Measurements from ENCODE around the gene GID4.

Gene GID4

DNA sequence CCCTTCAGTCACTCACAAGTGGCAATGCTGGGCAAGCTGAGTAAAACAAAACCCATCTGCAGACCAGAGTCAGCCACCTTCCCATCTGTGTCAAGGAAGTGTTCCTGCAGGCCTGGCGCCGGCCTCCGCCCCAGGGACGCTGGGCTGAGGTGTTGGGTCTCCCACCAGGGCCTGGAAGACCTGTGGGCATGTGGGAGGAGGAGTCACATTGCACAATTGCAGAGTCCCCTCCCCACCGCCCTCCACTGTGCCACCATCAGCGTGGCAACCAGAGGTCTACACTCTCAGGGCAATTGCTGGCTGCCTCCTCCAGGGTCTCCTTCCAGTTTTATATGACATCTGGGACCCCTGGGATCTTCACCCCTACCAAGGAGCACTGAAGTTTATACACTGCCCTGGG, 66.4 kb downstream of the GID4 start:
- no peak for DNase-seq

- DNase-seq: no peak
These were observed 67.0 kb downstream of the GID4 start for GRCh38 chr17:18106211-18106610.

DNA sequence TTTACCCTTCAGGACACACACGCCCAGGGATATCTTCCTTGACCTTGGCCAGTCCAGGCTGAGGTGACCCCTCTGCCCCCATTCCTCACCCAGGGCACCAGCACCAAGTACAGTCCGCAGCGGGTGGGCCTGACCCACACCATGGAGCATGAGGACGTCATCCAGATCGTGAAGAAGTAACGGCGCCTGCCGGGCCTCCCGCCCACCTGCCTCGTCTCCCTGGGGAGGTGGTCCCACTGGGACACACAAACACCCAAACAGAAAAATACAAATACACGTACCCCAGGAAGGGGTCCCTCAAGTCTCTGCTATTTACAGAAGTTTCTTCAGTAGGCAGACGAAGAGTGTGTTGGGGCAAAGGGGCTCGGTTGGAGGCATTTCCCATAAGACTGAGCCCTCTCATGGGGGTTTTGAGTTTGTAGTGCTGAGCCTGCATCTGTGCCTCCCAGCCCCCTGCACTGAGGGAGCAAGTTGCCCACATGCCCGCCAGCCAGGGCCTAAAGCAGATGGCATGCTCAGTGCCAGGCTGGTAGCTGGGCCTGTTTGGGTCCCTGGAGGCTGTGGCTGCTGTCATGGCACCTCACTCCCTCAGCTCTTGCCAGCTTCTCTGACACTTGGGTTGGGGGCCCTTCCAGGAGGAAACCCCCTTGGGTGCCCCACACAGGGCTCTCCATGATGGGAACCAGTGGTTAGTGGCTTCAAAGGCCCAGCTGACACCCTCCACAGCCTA, 68.0 kb downstream of the GID4 start:
- no peak for DNase-seq

GRCh38 chr17:18107971-18108370, 68.8 kb downstream of the GID4 start:
- DNase-seq: no peak

- DNase-seq: no peak
These were observed 69.4 kb downstream of the GID4 start, which contains the start of gene MYO15A for GRCh38 chr17:18108401-18109312. Gene MYO15A (plus strand): TSS chr17:18108756. CDS start chr17:18118801, 10,045 bp downstream.

DNA sequence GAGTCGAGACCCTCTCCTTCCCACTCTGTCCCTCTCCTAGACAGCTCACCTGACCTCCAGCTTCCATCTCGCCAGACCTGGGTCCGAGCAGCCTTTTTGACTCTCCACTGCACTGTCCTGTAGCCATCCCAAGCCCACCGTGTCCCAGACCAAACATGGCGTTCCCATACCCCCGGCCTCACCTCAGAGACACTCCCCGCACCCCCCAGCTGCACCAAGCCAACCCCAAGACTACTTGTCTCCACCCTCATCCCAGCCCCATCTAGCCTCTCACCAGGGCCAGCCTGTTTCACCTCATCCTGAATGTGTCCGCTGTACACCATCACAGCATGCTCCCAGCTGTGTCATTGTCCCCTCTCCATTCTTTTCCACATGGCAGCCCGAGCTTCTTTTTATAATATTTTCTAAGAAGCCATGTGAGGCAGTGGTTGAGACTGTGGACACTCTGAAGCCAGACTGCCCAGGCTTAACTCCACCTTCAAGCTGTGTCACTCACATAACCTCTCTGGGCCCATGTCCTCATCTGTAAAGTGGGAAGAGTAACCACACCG, 70.8 kb downstream of the GID4 start:
- no peak for DNase-seq

- no peak for DNase-seq
These were observed 71.5 kb downstream of the GID4 start for GRCh38 chr17:18110636-18111145.

DNA sequence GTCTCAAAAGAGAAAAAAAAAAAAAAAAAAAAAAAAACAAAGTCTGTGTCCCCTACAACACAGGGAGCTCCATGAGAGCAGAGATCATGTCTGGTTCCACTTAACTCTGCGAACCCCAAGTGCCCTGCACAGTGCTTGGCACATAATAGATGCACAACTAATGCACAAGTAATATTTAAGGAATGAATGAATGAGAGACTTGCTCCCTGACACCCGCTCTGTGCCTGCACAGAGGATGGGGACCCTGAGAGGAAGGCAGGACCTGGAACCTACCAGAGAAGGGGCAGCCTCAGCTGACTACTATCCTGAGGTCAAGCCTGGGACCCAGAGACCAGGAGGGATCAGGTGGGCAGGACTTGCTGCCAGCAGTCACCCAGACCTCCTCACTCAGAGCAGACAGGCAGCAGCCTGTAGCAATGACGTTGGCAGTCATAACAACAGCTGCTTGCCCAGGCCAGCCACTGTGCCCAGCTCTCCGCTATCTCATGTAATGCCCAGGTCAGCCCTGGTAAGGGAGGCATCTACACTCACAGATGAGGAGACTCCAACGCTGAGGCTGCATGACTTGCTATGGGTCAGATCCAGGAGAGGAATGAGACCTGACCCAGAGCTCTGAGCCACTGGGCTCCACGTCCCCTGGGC, 72.2 kb downstream of the GID4 start:
- DNase-seq: no peak

GRCh38 chr17:18115517-18115916, 76.3 kb downstream of the GID4 start:
- DNase-seq: no peak

- DNase-seq: no peak
These were observed 76.9 kb downstream of the GID4 start for GRCh38 chr17:18116078-18116477.

- DNase-seq: no peak
These were observed 78.3 kb downstream of the GID4 start for GRCh38 chr17:18117533-18117932.

Measured in HCEC 1CT (cell line).